CD4-positive, alpha-beta T cell treated with Interleukin-21 for 1 hour (primary cell): Measurements from ENCODE around the gene RSL24D1.

Experiments
- DNase-seq: peaks from one replicate; pipeline ENCODE4 v3.0.0-alpha.2; 2020

RSL24D1 gene

GRCh38 chr15:55196458-55197361, at the start of gene RSL24D1:
TSS of gene RSL24D1 (minus strand) at chr15:55196941. CDS start at chr15:55196890, 51 bp downstream.
- DNase-seq: peak; percentile 98

- no peak for DNase-seq
Measured at GRCh38 chr15:55245059-55245458, 48.3 kb upstream of the RSL24D1 start.

GRCh38 chr15:55241891-55242290, 45.1 kb upstream of the RSL24D1 start:
- no peak for DNase-seq

GRCh38 chr15:55241186-55241585, 44.4 kb upstream of the RSL24D1 start:
- DNase-seq: no peak

- no peak for DNase-seq
Measured at GRCh38 chr15:55240125-55240760, 43.5 kb upstream of the RSL24D1 start.

- DNase-seq: no peak
Measured at GRCh38 chr15:55239440-55240124, 42.8 kb upstream of the RSL24D1 start.

- no peak for DNase-seq
Measured at GRCh38 chr15:55238877-55239276, 42.1 kb upstream of the RSL24D1 start.

GRCh38 chr15:55237219-55238130, 40.7 kb upstream of the RSL24D1 start:
- DNase-seq: no peak

GRCh38 chr15:55235546-55236036, 38.9 kb upstream of the RSL24D1 start:
- DNase-seq: no peak

GRCh38 chr15:55234800-55235104, 38.0 kb upstream of the RSL24D1 start:
- no peak for DNase-seq

- no peak for DNase-seq
Measured at GRCh38 chr15:55234104-55234799, 37.5 kb upstream of the RSL24D1 start.

GRCh38 chr15:55231455-55231854, 34.7 kb upstream of the RSL24D1 start:
- no peak for DNase-seq

GRCh38 chr15:55230953-55231352, 34.2 kb upstream of the RSL24D1 start:
- DNase-seq: no peak

- DNase-seq: peak; percentile 35
Measured at GRCh38 chr15:55230051-55230670, 33.4 kb upstream of the RSL24D1 start.

GRCh38 chr15:55226127-55226526, 29.4 kb upstream of the RSL24D1 start:
- no peak for DNase-seq

GRCh38 chr15:55224892-55225291, 28.2 kb upstream of the RSL24D1 start:
- peak; percentile 51 for DNase-seq

- DNase-seq: peak; percentile 47
Measured at GRCh38 chr15:55222588-55222987, 25.8 kb upstream of the RSL24D1 start.

- peak; percentile 47 for DNase-seq
Measured at GRCh38 chr15:55221090-55222011, 24.6 kb upstream of the RSL24D1 start.

GRCh38 chr15:55220606-55221005, 23.9 kb upstream of the RSL24D1 start:
- no peak for DNase-seq

GRCh38 chr15:55218056-55218455, 21.3 kb upstream of the RSL24D1 start:
- DNase-seq: peak; percentile 39
